Activated CD4-positive, alpha-beta T cell treated with anti-CD3 and anti-CD28 coated beads, Interleukin-2, amount 50 U/mL, for 4 hours (primary cell): Measurements from ENCODE around the gene PDCL3.

Experiments used
- DNase-seq, 2 experiments: peaks; one replicate each; pipeline ENCODE4 v3.0.0-alpha.2; 2020

PDCL3 gene

GRCh38 chr2:100612388-100613000 lies 49.7 kb downstream of the PDCL3 start:
- DNase-seq = no peak

GRCh38 chr2:100613719-100614118 lies 50.9 kb downstream of the PDCL3 start:
- DNase-seq = no peak

GRCh38 chr2:100614455-100615000 lies 51.7 kb downstream of the PDCL3 start:
- DNase-seq = no peak

- DNase-seq = no peak
Observed at GRCh38 chr2:100615471-100615870, 52.7 kb downstream of the PDCL3 start.

GRCh38 chr2:100615886-100616285 lies 53.1 kb downstream of the PDCL3 start:
- DNase-seq = no peak

GRCh38 chr2:100616841-100617390 lies 54.1 kb downstream of the PDCL3 start:
- DNase-seq = no peak

- DNase-seq = no peak
Observed at GRCh38 chr2:100619951-100620350, 57.2 kb downstream of the PDCL3 start.

- no peak for DNase-seq
Observed at GRCh38 chr2:100620481-100620880, 57.7 kb downstream of the PDCL3 start.

GRCh38 chr2:100621371-100621951 lies 58.7 kb downstream of the PDCL3 start:
- DNase-seq = no peak

- no peak for DNase-seq
Observed at GRCh38 chr2:100623033-100623715, 60.4 kb downstream of the PDCL3 start.

- DNase-seq = no peak
Observed at GRCh38 chr2:100623930-100624329, 61.1 kb downstream of the PDCL3 start.

GRCh38 chr2:100624536-100624935 lies 61.7 kb downstream of the PDCL3 start:
- no peak for DNase-seq

GRCh38 chr2:100625717-100626116 lies 62.9 kb downstream of the PDCL3 start:
- no peak for DNase-seq
